T-helper 22 cell (primary cell): ENCODE measurements around the gene STUB1.

ENCODE experiments used
- DNase-seq: peaks from one replicate; pipeline ENCODE4 v3.0.0-alpha.2; 2020; ENCODE audit warnings: low read depth

Gene STUB1

GRCh38 chr16:725463-726187 lies 45.4 kb downstream of the STUB1 start:
- DNase-seq = no peak

GRCh38 chr16:726188-726437 lies 45.9 kb downstream of the STUB1 start:
- no peak for DNase-seq

GRCh38 chr16:726438-727290 lies 46.5 kb downstream of the STUB1 start, which contains the start of the genes CCDC78 and HAGHL:
Gene CCDC78, minus strand, starts transcription at chr16:726443. Its CDS starts 76 bp downstream, at chr16:726367.
Gene HAGHL, plus strand, starts transcription at chr16:727106. Its CDS starts 404 bp downstream, at chr16:727510.
- peak; percentile 38 for DNase-seq

GRCh38 chr16:727291-727977 lies 47.2 kb downstream of the STUB1 start:
- DNase-seq = no peak

- DNase-seq = peak; percentile 40
Observed at GRCh38 chr16:728131-728889, 48.1 kb downstream of the STUB1 start.

- no peak for DNase-seq
Observed at GRCh38 chr16:728890-729744, 48.9 kb downstream of the STUB1 start.

GRCh38 chr16:729768-730665 lies 49.8 kb downstream of the STUB1 start:
- no peak for DNase-seq

GRCh38 chr16:730666-731509 lies 50.7 kb downstream of the STUB1 start:
- DNase-seq = no peak

GRCh38 chr16:732332-732731 lies 52.1 kb downstream of the STUB1 start:
- DNase-seq = no peak
